ENCODE measurements around the gene RASA3.

The RASA3 gene

DNA sequence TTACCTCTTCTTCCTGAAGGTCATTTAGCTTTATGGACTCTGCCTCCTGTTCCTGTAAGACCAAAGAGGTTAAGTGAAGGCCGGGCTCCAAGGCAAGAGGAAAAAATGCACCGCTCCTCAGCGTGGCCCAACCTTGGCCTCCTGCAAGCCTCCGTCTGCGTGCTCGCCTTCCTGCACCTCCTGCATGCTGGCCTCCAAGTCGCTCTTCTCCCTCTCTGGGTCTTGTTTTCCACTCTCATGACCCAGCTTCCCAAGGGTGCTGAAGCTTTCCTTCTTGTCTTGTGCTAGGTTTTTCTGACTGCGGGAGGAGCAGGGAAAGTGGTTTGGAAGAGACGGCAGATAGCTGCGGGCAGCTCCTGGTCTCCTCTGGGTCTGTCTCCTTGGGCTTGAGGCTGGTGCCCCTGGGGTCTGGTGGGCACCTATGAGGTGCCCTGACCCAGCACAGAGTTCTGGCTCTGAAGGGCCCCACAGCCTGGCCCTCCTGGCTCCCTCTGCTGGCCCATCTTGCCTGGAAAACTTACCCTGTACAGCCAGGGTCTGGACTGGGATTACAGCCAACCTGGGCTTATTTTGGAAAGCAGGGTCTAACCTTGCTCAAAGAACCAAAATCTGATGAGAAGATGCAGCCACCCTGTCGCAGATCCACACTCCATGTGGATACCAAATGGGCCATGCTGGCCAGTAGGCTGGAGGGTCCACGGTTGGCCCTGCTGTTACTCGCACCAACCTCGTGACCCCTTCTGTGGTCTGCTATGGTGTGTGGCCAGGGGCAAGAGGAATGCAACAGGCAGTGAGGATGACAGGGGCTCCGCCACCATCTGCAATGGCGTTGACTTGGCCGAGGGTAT is 163.7 kb downstream of the RASA3 start:
- no peak for DNase-seq (ENCODE audit: low read depth)

DNA sequence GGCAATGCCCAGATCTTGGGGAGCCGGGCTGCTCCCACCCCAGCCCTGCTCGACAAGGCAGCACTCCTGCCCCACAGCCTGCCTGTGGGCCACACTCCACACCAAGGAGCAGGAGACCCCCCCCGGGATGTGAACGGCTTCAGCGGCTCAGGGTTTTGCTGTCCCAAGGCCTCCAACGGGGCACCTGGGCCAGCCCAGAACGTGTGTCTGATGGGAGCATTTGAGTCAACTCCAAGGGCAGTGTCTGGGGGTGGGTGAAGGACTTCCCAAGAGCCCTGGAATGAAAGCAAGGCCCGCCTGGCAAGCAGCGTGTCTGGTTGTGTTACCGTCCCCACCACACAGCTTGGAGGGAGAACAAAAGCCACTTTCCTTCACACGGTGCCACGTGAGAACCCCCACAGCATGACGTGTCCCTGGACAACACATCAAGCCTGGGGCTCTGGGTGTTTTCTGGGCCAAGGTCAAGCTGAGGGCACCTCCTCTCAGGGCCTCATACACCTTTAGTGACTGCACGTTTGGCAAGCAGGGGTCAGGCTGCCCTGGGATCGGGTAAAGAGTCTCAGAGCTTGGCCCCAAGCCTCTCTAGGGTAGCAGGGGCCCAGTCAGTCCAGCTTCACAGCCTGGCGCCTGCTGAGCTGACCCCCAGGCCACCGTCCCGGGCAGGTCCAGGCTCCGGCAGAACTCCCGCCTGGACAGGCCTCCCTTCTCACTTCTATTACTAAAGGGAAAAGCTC is 164.5 kb downstream of the RASA3 start:
- DNase-seq (ENCODE audit: low read depth), result no peak

DNA sequence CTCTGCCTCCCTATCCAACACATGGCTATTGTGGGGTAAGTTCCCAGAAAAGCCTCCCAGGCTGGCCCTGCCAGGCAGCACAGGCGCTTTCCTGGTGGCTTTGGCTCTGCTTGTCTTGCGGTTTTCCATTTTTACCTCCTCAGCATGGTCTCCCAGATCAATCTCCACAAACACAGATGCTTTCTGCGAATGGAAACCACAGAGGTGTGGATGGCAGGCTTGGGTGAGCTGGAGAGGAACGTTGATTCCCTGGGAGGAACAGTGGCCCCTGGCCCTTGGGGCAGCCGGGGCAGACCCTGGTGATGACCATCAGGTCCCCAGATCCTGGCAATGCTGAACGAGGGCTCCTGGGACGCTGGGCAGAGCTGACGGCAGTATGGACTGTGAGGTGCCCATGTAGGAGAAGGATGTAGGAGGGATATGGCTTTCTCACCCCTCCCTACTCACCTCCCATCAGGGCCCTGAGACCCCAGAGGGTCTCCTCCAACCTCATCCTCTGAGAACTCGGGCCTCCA is 165.2 kb downstream of the RASA3 start:
- DNase-seq (ENCODE audit: low read depth), result no peak

DNA sequence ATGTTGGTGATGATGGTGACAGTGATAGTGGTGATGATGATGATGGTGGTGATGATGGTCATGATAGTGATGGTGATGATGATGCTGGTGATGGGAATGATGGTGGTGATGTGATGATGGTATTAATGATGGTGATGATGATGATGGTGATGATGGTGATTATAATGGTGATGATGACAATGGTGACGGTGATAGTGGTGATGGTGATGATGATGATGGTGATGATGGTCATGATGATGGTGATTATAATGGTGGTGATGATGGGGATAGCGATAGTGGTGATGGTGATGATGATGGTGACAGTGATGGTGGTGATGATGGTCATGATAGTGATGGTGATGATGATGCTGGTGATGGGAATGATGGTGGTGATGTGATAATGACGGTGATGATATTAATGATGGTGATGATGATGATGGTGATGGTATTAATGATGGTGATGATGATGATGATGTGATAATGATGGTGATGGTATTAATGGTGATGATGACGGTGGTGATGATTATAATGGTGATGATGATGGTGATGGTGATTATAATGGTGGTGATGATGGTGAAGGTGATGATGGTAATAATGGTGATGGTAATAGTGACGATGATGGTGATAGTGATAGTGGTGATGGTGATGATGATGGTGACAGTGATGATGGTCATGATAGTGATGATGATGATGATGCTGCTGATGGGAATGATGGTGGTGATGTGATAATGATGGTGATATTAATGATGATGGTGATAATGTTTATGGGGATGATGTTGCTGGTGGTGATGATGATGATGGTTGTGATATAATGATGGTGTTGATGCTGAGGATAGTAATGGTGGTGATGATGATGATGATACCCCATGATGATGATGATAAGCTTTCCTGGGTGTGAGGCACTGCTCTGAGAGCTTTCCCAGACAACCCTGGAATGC is 166.2 kb downstream of the RASA3 start:
- no peak for DNase-seq (ENCODE audit: low read depth)

DNA sequence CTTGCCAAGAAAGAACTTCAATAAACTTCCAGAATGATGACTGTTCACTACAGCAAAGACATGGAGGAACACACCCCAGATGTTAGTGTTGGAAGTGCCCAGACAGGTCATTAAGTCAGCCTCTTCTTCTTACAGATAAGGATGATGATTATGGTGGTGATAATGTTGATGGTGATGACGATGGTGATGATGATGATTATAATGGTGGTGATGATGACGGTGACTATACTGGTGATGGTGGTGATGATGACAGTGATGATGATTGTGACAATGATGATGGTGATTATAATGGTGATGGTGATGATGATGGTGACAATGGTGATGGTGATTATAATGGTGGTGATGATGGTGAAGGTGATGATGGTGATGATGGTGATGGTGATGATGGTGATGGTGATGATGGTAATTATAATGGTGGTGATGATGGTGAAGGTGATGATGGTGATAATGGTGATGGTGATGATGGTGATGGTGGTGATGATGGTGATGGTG is 167.0 kb downstream of the RASA3 start:
- DNase-seq (ENCODE audit: low read depth), result no peak

DNA sequence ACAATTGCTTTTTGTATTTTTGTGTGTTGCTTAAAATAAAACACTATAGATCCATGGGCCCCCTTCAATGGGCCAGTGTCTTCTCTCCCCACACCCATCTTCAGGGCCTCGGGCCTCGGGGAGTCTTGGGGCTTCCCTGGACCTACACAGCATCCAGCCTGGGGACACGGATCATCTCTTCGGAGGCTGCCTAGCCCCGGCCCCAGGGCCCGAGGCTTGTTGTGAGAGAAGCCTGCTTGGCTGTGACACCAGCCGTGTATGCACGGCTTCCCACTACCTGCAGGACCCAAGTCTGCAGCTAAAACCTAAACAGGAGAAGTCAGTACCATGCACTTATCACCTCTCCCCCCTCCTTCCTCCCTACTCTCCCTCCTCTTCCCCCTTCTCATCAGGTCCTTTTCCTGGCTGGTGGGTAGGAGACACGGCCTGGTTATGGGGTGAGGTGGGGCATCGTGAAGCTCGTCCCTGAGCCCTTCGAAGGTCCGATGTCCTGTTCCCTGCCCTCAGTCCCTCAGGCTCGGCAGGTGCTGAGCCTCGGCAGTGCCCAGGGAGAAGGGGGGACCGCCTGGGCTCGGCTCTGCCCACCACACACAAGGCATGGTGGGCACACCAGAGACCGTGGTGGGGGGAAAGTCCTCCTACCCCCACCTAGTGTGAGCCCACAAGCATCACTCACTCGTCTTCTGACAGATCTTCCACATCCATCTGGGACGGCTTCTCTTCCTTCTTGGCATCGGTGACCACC is 168.0 kb downstream of the RASA3 start:
- DNase-seq (ENCODE audit: low read depth), result no peak

DNA sequence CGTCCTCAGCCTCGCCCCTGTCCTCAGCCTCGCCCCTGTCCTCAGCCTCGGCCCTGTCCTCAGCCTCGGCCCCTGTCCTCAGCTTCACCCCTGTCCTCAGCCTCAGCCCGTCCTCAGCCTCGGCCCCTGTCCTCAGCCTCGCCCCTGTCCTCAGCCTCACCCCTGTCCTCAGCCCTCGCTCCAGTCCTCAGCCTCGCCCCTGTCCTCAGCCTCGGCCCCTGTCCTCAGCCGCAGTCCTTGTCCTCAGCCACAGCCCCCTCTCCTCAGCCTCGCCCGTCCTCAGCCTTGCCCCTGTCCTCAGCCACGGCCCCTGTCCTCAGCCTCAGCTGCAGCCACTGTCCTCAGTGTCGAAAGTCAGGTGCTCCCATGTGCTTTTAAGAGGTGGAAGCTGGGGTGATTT is 169.0 kb downstream of the RASA3 start:
- no peak for DNase-seq (ENCODE audit: low read depth)

DNA sequence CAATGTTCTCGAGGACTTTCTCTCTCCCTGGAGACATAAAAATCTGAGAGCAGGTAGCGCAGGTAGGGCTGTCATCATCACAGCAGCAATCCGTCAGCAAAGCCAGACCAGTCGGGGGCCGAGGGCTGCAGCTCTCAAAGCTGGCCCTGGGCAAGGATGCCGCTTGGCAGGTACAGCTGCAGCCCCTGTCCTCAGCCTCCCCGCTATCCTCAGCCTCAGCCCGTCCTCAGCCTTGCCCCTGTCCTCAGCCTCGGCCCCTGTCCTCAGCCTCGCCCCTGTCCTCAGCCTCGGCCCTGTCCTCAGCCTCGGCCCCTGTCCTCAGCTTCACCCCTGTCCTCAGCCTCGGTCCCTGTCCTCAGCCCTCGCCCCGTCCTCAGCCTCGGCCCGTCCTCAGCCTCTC is 169.4 kb downstream of the RASA3 start:
- DNase-seq (ENCODE audit: low read depth), result no peak

DNA sequence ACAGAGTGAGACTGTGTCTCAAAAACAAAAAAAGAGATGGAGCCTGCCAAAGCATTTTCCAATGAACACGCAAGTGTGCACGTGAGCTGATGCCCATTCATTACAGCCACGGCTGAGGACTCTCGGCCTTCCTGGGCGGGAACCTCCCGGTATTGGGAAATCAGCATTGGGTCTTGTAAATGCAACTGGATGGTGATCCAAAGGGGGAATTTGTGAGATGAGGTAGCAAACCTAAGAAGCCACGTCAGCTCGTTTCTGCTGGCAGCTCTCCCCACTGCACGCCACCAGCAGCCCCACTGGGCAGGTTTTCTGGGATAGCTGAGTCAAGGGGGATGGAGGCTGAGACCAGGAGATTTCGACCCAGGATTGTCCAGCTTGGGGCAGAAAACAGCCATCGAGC is 170.0 kb downstream of the RASA3 start:
- no peak for DNase-seq (ENCODE audit: low read depth)

DNA sequence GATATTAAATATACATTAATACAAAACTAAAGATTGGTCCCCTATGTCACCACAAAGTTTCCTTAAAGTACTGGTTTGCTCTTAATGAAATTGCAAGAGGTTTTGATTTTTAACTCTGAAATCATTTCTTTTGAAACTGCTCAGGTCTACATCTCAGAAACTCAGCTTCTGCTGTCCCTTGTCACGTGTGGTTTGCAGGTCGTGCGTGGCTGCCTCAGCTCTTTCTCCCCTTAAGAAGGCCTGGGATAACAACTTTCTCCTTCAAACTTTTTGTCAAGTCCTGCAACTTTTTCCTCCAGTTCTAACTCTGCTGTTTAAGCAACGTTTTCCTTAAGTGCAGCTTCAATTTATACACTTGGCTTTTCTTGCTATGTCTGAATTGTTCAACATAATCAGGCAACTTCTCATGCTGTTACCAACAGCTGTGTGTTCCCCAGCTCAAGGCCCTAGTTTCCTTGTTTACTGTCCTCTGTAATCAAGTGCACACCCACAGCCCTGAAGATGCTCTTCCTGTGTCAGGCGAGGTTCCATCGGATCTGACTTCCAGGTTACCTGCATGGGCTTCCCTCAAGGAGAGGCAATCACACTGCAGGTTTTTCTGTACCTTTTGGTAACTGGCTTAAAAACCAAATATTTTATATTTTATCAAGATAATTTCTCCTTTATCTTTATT is 172.0 kb downstream of the RASA3 start:
- no peak for DNase-seq (ENCODE audit: low read depth)

DNA sequence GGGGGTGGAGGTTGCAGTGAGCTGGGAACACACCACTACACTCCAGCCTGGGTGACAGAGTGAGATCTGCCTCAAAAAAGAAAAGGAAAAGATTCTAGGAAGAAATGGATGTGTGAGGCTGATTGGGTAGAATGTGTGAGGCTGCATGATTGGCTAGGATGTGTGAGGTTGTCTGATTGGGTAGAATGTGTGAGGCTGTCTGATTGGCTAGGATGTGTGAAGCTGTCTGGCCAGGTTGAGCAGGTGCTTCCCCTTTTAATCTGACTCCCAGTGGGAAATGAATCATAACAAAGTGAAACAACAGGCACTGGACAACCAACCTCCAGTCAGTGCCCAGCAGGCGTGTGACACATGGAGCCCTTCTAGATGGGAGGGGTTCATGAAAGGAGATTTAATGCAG is 173.2 kb downstream of the RASA3 start:
- DNase-seq (ENCODE audit: low read depth), result no peak

DNA sequence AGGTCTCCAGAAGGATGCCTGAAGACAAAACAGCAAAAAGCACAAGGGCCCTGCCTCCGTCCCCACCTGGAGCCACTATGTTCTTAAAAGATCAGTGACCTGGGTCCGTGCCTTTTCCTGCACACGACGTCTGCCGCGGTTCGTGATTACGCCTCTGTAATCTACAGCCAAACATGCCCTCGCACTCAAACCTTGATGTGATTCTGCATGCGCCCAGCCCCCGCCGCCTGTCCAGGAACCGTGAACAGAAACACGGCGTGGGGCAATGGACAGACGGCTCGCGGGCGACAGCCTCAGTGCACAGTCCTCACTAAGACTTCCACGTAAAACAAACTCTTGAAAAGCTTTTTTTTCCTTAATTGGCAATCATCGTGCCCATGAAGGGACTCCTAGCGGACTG is 174.1 kb downstream of the RASA3 start:
- no peak for DNase-seq (ENCODE audit: low read depth)

DNA sequence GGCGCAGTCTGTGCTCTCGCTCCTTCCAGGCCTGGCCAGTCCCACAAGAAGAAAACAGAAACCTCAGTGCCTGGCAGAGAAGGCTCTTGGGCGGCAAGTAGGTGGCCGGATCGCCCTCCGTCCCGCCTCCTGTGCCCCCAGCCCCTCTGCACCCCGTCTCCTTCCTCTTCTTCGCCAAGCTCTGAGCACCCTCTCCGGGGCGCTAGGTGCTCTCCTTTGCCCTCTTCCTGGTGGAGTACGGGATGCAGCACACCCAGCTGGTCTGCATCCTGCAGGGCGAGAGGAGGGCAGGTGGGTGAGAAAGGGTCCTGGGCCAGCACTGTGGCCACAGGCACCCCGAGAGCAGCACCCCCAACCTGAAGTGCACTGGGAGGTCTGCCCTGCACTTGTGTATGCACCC is 175.9 kb downstream of the RASA3 start:
- DNase-seq (ENCODE audit: low read depth), result no peak

DNA sequence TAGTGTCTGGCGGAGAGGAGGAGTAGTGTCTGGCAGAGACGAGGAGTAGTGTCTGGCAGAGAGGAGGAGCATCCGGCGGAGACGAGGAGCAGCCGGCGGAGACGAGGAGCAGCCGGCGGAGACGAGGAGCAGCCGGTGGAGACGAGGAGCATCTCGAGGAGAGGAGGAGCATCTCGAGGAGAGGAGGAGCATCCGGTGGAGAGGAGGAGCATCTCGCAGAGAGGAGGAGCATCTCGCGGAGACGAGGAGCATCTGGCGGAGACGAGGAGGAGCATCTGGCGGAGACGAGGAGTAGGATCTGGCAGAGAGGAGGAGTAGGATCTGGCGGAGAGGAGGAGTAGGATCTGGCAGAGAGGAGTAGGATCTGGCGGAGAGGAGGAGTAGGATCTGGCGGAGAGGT is 176.7 kb downstream of the RASA3 start:
- DNase-seq (ENCODE audit: low read depth), result no peak

DNA sequence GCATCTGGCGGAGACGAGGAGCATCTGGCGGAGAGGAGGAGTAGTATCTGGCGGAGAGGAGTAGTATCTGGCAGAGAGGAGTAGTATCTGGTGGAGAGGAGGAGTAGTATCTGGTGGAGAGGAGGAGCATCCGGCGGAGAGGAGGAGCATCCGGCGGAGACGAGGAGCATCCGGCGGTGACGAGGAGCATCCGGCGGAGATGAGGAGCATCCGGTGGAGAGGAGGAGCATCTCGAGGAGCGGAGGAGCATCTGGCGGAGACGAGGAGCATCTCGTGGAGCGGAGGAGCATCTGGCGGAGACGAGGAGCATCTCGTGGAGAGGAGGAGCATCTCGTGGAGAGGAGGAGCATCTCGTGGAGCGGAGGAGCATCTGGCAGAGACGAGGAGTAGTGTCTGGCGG is 177.2 kb downstream of the RASA3 start:
- DNase-seq (ENCODE audit: low read depth), result no peak

DNA sequence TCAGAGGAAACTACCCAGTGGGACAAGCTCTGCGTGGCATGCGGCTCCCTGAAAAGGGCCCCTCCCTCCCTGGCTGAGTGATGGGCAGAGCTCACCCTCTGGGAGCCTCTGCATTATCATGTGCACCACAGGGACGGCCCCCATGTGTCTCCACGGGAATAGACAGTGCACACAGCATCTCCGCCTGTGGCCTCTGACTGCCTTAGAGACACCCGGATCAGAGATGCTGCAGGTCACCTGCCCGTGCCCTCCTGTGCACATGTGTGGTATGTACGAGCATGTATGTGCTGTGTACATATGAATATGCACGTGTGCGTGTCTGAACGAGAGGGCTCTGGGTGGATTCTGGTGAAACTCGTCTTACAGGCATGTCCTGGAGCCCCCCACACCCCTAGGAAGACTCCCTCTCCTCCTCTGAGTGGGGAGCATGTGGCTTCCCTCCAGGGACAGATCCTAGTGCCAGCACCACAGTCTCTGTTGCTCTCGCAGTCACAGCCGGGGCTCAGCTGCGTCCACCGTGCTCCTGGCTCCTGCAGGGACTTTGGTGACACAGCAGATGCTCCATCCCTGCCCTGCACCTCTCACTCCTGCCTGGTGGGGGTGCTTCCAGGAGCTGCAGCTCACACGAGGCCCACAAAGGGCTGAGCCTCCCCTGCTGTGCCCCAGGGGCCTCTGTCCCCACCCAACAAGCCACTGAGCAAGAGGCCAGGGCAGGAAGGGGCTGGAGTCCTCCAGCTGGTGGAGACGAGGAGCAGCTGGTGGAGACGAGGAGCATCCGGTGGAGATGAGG is 178.2 kb downstream of the RASA3 start:
- DNase-seq (ENCODE audit: low read depth), result no peak

DNA sequence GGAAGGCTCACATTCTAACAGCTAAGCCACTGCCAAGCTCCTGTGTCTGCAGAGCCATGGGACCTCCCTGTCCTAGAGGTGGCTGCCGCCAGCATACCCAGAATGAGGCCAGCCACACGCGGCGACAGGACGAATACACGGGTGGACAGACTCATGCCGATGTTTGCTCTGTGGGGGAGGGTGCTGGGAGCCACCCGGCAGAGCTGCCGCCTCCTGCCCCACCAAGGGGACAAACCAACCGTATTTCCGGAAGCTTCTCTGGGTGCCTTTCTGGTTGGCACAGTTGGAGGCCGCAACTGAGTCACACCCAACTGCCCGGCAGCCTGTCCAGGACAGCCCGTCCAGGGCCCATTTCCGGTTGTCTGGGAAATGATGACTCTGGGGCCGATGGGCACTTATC is 178.9 kb downstream of the RASA3 start:
- DNase-seq (ENCODE audit: low read depth), result no peak

DNA sequence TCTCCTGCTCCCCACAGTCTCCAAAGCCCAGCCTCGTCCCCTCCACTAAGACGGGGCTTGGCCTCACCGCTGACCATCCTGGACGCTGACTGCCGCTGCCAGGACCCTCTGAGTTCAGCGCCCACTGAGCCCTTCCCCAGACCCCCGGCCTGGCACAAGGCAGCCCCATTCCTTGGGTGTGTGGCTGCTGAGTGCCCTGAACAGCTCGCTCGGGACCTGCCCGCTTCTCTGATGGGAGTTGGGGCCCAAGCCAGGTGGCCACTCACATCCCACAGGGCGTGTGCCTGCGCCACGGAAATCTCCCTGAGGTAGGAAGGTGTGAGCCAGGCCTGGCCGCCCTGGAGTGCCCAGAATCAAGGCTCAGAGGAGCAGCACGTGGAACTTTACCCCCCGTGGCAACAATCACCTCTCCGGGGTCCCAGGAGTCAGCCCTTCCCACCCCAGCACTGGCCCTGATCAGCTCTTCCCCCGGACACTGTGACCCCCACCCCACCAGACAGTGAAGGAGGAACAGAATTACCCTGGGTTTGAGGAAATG is 179.4 kb downstream of the RASA3 start:
- DNase-seq (ENCODE audit: low read depth), result no peak

DNA sequence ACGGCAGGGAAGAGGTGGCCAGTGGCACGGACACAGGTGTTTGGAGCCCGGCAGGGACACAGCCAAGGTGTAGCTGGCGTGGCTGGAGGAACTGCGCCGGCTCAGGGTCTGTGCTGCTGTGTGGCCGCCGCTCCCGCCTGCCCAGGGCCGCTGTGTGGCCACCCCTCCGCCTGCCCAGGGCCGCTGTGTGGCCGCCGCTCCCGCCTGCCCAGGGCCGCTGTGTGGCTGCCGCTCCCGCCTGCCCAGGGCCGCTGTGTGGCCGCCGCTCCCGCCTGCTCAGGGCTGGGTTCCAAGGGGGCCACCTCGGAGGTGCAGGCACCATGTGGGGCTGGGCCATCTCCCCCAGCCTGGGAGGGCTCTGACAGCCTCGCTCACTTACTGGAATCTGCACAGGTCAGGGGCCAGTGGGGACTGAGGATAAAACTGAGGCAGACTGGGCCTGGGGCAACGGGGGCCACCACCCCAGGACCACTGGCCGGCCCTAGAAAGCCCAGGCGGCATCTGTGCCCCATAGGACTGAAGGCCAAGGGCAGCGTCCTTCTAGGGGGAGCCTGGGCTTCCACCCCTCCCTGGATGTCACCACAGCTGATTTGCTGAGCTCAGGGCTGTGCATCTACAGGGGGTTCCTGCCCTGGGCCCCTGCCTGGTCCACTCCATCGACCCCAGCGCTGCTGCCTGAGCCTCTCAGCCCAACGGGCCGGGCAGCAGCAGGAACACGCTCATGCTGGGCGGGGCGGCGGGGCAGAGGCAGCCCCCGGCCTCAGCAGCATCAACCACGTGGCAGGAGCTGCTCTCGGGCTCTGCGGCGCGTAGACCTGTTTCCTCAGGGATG is 180.1 kb downstream of the RASA3 start:
- no peak for DNase-seq (ENCODE audit: low read depth)
